Mammary epithelial cell (primary cell): Measurements from ENCODE around the gene USP31.

Experiments used
- EZH2 ChIP-seq: IDR thresholded peaks from 2 replicates; pipeline ENCODE4 v1.6.1; 2012; ENCODE audit warnings: low read length, inconsistent platforms, borderline replicate concordance
- TF ChIP-seq, protein P1 (sequence below), 2 donors: IDR thresholded peaks in 1 of 2; conservative IDR thresholded peaks in 1 of 2; 2 replicates each; pipeline ENCODE4 v1.5.1; 2011 to 2012; ENCODE audit warnings: inconsistent platforms in 2 of 2, low read length in 2 of 2, mild to moderate bottlenecking in 2 of 2, control low read depth in 1 of 2, low read depth in 1 of 2; ENCODE audit not compliant: insufficient read depth in 1 of 2; ENCODE audit errors: extremely low read depth in 1 of 2

- TF ChIP-seq, protein P1, sequence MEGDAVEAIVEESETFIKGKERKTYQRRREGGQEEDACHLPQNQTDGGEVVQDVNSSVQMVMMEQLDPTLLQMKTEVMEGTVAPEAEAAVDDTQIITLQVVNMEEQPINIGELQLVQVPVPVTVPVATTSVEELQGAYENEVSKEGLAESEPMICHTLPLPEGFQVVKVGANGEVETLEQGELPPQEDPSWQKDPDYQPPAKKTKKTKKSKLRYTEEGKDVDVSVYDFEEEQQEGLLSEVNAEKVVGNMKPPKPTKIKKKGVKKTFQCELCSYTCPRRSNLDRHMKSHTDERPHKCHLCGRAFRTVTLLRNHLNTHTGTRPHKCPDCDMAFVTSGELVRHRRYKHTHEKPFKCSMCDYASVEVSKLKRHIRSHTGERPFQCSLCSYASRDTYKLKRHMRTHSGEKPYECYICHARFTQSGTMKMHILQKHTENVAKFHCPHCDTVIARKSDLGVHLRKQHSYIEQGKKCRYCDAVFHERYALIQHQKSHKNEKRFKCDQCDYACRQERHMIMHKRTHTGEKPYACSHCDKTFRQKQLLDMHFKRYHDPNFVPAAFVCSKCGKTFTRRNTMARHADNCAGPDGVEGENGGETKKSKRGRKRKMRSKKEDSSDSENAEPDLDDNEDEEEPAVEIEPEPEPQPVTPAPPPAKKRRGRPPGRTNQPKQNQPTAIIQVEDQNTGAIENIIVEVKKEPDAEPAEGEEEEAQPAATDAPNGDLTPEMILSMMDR (conservative IDR thresholded peaks at IDR 0.05 in 1 of 2, IDR thresholded peaks at IDR 0.05 in 1 of 2; ENCODE audit: extremely low read depth in 1 of 2, insufficient read depth in 1 of 2, low read depth in 1 of 2, low read length in 2 of 2): no peak
- TF ChIP-seq EZH2: no peak
Observed at GRCh38 chr16:23024044-23024443, 125.2 kb downstream of the USP31 start.
